ENCODE measurements around the gene CCDC102B.

CCDC102B gene

DNA sequence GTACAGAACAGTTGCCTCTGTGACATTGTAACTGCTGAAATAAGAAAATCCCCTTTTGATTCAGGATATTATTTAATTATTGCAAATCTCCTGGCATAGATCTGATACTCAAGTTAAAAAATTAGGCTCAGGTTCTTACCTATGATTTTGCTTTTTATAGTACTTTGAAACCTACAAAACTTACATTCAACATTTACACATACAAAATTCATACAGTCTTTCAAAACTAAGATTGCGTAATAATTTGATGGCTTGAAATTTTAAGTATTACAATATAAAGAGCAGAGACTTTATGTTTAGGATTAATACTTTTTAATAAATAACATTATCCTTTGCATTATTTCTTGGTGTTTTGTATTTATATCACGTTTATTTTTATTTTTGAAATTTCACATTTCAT is 291.1 kb downstream of the CCDC102B start:
- Histone ChIP-seq H3K27ac (ENCODE audit: insufficient read depth in 1 of 2, low read depth in 1 of 2, low read length in 2 of 2, poor library complexity in 1 of 2, severe bottlenecking in 2 of 2) (no peak overlapping the region), H3K4me1 (ENCODE audit: control extremely low read depth in 1 of 4, control insufficient read depth in 4 of 4, insufficient read depth in 4 of 4, low read length in 3 of 4) (no peaks in the 10 kb centered on the region), H3K9me3 (ENCODE audit: control extremely low read depth in 1 of 5, control insufficient read depth in 4 of 5, insufficient read depth in 2 of 5, low read depth in 1 of 5, low read length in 4 of 5) (no peaks in the 10 kb centered on the region), H3K36me3 (ENCODE audit: control insufficient read depth in 4 of 4, insufficient read depth in 4 of 4, low read length in 3 of 4) (no peaks in the 10 kb centered on the region), H3K27me3 (replicated peaks in 2 of 5; ENCODE audit: control insufficient read depth in 4 of 5, insufficient read depth in 5 of 5, low read length in 4 of 5) (no peaks in the 10 kb centered on the region), H3K4me3 (ENCODE audit: control insufficient read depth in 1 of 7, extremely low read depth in 1 of 7, insufficient read depth in 4 of 7, low read depth in 2 of 7, low read length in 6 of 7) (no peak overlapping the region)
- CTCF ChIA-PET = no interaction called here
- POLR2A ChIA-PET = no interaction called here
- no peak for DNase-seq
- WGBS (ENCODE audit: insufficient coverage) = no CpG with 5 or more reads among the region's 2 CpGs

- Histone ChIP-seq H3K27me3 (replicated peaks in 2 of 5; ENCODE audit: control insufficient read depth in 4 of 5, insufficient read depth in 5 of 5, low read length in 4 of 5) (no peaks in the 10 kb centered on the region), H3K4me3 (ENCODE audit: control insufficient read depth in 1 of 7, extremely low read depth in 1 of 7, insufficient read depth in 4 of 7, low read depth in 2 of 7, low read length in 6 of 7) (no peak overlapping the region), H3K36me3 (ENCODE audit: control insufficient read depth in 4 of 4, insufficient read depth in 4 of 4, low read length in 3 of 4) (no peaks in the 10 kb centered on the region), H3K9me3 (ENCODE audit: control extremely low read depth in 1 of 5, control insufficient read depth in 4 of 5, insufficient read depth in 2 of 5, low read depth in 1 of 5, low read length in 4 of 5) (peaks cover 0 to 1% (median 0%) of the 10 kb centered on the region in 5 experiments), H3K4me1 (ENCODE audit: control extremely low read depth in 1 of 4, control insufficient read depth in 4 of 4, insufficient read depth in 4 of 4, low read length in 3 of 4) (no peaks in the 10 kb centered on the region), H3K27ac (ENCODE audit: insufficient read depth in 1 of 2, low read depth in 1 of 2, low read length in 2 of 2, poor library complexity in 1 of 2, severe bottlenecking in 2 of 2) (no peak overlapping the region)
- ChIA-PET POLR2A (no interaction called here), CTCF (no interaction called here)
- WGBS (ENCODE audit: insufficient coverage) = 96% methylated on average over 2 of the region's 4 CpGs
- no peak for DNase-seq
These were observed 299.5 kb downstream of the CCDC102B start for GRCh38 chr18:69097349-69097748.

DNA sequence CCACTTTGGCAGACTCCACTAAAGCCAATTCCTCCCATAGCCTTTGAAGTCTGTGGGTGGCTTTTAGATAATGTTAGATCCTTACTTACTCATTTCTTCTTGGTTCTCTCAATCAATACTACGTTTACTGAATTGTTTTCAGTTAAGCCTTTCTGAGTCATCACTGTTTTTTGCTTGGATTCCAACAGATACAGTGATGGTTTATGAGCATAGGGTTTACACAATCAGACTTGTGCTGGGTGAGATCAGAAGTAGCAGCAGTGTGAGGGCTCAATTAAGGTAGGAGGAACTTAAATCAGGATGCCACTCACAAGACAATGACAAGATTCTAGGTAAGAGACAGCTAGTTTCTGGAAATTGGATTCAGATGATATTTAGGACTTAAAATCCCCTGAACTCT is 305.1 kb downstream of the CCDC102B start:
- CTCF ChIA-PET = no interaction called here

More for the DNA sequence above, 305.1 kb downstream of the CCDC102B start:
- Histone ChIP-seq H3K9me3 (ENCODE audit: control extremely low read depth in 1 of 5, control insufficient read depth in 4 of 5, insufficient read depth in 2 of 5, low read depth in 1 of 5, low read length in 4 of 5) (peaks cover 0 to 1% (median 0%) of the 10 kb centered on the region in 5 experiments), H3K4me1 (ENCODE audit: control extremely low read depth in 1 of 4, control insufficient read depth in 4 of 4, insufficient read depth in 4 of 4, low read length in 3 of 4) (no peaks in the 10 kb centered on the region), H3K27me3 (replicated peaks in 2 of 5; ENCODE audit: control insufficient read depth in 4 of 5, insufficient read depth in 5 of 5, low read length in 4 of 5) (no peaks in the 10 kb centered on the region), H3K4me3 (ENCODE audit: control insufficient read depth in 1 of 7, extremely low read depth in 1 of 7, insufficient read depth in 4 of 7, low read depth in 2 of 7, low read length in 6 of 7) (no peak overlapping the region), H3K27ac (ENCODE audit: insufficient read depth in 1 of 2, low read depth in 1 of 2, low read length in 2 of 2, poor library complexity in 1 of 2, severe bottlenecking in 2 of 2) (no peak overlapping the region), H3K36me3 (ENCODE audit: control insufficient read depth in 4 of 4, insufficient read depth in 4 of 4, low read length in 3 of 4) (no peaks in the 10 kb centered on the region)
- POLR2A ChIA-PET = no interaction called here
- DNase-seq = no peak
- WGBS (ENCODE audit: insufficient coverage) = no CpG with 5 or more reads among the region's 1 CpG

All from common myeloid progenitor, CD34-positive (primary cell).